Transverse colon (tissue), 3 donors: ENCODE data around the gene PBOV1.

Experiments used
- CTCF ChIP-seq, 5 experiments: fragments of 200-600 bp in 3 of 5; fragments of 450-650 bp in 2 of 5; sonication (generic) in 3 of 5; IDR thresholded peaks; 1 replicate in 2 of 5; 2 replicates in 3 of 5; pipeline ENCODE4 v1.5.1; 2016 to 2017; ENCODE audit warnings: antibody characterized with exemption in 5 of 5, inconsistent platforms in 3 of 5, mild to moderate bottlenecking in 2 of 5, moderate library complexity in 1 of 5
- EP300 ChIP-seq: sonication (generic); formaldehyde crosslinking; IDR thresholded peaks from one replicate; pipeline ENCODE4 v1.6.1; 2017; ENCODE audit warnings: antibody characterized with exemption, low read depth
- POLR2A ChIP-seq: fragments of 450-650 bp; IDR thresholded peaks from one replicate; pipeline ENCODE4 v1.6.1; 2016; ENCODE audit warnings: antibody characterized with exemption, mild to moderate bottlenecking, moderate library complexity

- TF ChIP-seq EP300 (no peak), CTCF (IDR thresholded peaks at IDR 0.05) (no peak), POLR2A (no peak)
Measured at GRCh38 chr6:138245751-138246150, 27.5 kb upstream of the PBOV1 start.
